Measurements from ENCODE around the gene APOBEC3G.

DNA sequence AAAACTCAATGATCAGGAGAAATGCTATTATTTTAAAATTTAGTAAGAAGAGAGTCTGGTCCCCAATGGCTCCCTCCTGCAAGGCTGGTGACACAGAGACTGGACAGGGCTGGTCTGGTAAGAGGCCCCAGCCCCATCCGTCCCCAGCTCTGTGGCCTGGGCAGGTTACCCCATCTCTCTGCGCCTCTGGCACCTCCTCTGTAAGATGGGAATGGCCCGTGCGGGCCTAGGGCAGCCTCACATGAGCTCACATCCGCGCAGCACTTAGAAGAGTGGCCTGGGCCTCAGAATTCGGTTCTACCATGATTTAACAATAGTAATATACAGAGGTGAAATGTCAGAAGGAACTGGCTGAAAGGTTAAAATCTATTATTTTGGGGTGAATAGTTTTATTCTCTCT lies 35.2 kb upstream of the APOBEC3G start:
- TF ChIP-seq, protein P1, sequence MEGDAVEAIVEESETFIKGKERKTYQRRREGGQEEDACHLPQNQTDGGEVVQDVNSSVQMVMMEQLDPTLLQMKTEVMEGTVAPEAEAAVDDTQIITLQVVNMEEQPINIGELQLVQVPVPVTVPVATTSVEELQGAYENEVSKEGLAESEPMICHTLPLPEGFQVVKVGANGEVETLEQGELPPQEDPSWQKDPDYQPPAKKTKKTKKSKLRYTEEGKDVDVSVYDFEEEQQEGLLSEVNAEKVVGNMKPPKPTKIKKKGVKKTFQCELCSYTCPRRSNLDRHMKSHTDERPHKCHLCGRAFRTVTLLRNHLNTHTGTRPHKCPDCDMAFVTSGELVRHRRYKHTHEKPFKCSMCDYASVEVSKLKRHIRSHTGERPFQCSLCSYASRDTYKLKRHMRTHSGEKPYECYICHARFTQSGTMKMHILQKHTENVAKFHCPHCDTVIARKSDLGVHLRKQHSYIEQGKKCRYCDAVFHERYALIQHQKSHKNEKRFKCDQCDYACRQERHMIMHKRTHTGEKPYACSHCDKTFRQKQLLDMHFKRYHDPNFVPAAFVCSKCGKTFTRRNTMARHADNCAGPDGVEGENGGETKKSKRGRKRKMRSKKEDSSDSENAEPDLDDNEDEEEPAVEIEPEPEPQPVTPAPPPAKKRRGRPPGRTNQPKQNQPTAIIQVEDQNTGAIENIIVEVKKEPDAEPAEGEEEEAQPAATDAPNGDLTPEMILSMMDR (IDR thresholded peaks at IDR 0.05): no peak
- no peak for TF ChIP-seq POLR2A (IDR thresholded peaks at IDR 0.05; ENCODE audit: low read depth)
- TF ChIP-seq EP300 (IDR thresholded peaks at IDR 0.05): no peak

All from esophagus muscularis mucosa (tissue), 4 donors.